HepG2 (cell line): Measurements from ENCODE around the gene BCL11B. TPM values are rescaled to one million over a fixed set of nuclear protein-coding genes. Genes with fewer than 3 reads are reported as not detected.

Experiments
- ATAC-seq: fragments of 200-7000 bp; cut with Tn5 transposase; 3 replicates; pipeline ENCODE4 v1.9.1; 2020; ENCODE audit warnings: mild to moderate bottlenecking, moderate library complexity
- BruUV-seq: library from RNA; stranded (reverse); fragments of 400-500 nt; replicated peaks from 2 replicates; lab custom pipeline; 2021; lab: Mats Ljungman, UMichigan
- CTCF ChIA-PET: fragments of 300-600 bp; formaldehyde crosslinking; extraction: SDS; loops from one replicate; lab custom pipeline; 2021; ENCODE audit warnings: low total read pairs, inconsistent platforms, low intra/inter-chr PET ratio; lab: Yijun Ruan, JAX
- POLR2A ChIA-PET: fragments of 350-600 bp; sonication (Branson Sonifier 250); formaldehyde crosslinking; loops from one replicate; lab custom pipeline; 2020; ENCODE audit warnings: antibody characterized with exemption, inconsistent platforms; lab: Yijun Ruan, JAX
- DNase-seq: peaks from one replicate; pipeline ENCODE4 v3.0.0-alpha.2; 2015; ENCODE audit warnings: low spot score
- FAIRE-seq: peaks from 3 replicates; lab custom pipeline; 2011; peaks lifted over from hg19 to GRCh38; lab: Jason Lieb, UNC
- H2AFZ ChIP-seq: one replicate; pipeline ENCODE4 v1.6.1; 2011; ENCODE audit warnings: low read length, inconsistent platforms
- H3K27ac ChIP-seq: fragments of 300-600 bp; 3 replicates; pipeline ENCODE4 v1.8.0; 2011; ENCODE audit warnings: mixed run types, mild to moderate bottlenecking, mixed read lengths, low read length, inconsistent platforms; ENCODE audit not compliant: insufficient read depth; ENCODE audit errors: extremely low read length
- H3K27me3 ChIP-seq, 2 experiments: fragments of 200-600 bp in 1 of 2; 2 replicates in 1 of 2; 3 replicates in 1 of 2; pipeline versions ENCODE4 v1.6.0 to v1.8.0; 2011; ENCODE audit warnings: low read length in 2 of 2, mild to moderate bottlenecking in 2 of 2, moderate library complexity in 2 of 2, inconsistent platforms in 1 of 2; ENCODE audit not compliant: insufficient read depth in 2 of 2, control insufficient read depth in 1 of 2
- H3K36me3 ChIP-seq, 2 experiments: fragments of 200-600 bp in 1 of 2; replicated peaks in 1 of 2; 2 replicates in 1 of 2; 3 replicates in 1 of 2; pipeline versions ENCODE4 v1.5.1 to v1.8.0; 2011; ENCODE audit warnings: low read length in 2 of 2, inconsistent platforms in 1 of 2; ENCODE audit not compliant: insufficient read depth in 2 of 2, control insufficient read depth in 1 of 2
- H3K4me1 ChIP-seq: 2 replicates; pipeline ENCODE4 v1.5.1; 2012; ENCODE audit warnings: low read length, inconsistent platforms; ENCODE audit not compliant: insufficient read depth
- H3K4me2 ChIP-seq: 2 replicates; pipeline ENCODE4 v1.6.0; 2011; ENCODE audit warnings: low read depth, low read length, inconsistent platforms
- H3K4me3 ChIP-seq, 3 experiments: fragments of 200-600 bp in 1 of 3; sonication (generic), shearing (Covaris generic) in 1 of 3; replicated peaks in 1 of 3; 2 replicates each; pipeline ENCODE4 v1.5.1; 2011 to 2016; ENCODE audit warnings: low read length in 3 of 3, inconsistent platforms in 2 of 3, low read depth in 2 of 3, mild to moderate bottlenecking in 2 of 3, control low read depth in 1 of 3, mixed read lengths in 1 of 3; ENCODE audit not compliant: insufficient read depth in 1 of 3
- H3K79me2 ChIP-seq: one replicate; pipeline ENCODE4 v1.6.1; 2011; ENCODE audit warnings: low read length, inconsistent platforms; ENCODE audit not compliant: insufficient read depth
- H3K9ac ChIP-seq: 2 replicates; pipeline ENCODE4 v1.6.0; 2011; ENCODE audit warnings: mild to moderate bottlenecking, low read depth, low read length, inconsistent platforms; ENCODE audit not compliant: insufficient read depth
- H3K9me3 ChIP-seq: 2 replicates; pipeline ENCODE4 v1.5.1; 2012; ENCODE audit warnings: mild to moderate bottlenecking, low read length
- H4K20me1 ChIP-seq: 2 replicates; pipeline ENCODE4 v1.6.0; 2011; ENCODE audit warnings: inconsistent platforms, mild to moderate bottlenecking, low read length, moderate library complexity; ENCODE audit not compliant: insufficient read depth
- GTF2F1 ChIP-seq: fragments of 150-350 bp; IDR thresholded peaks from 2 replicates; pipeline ENCODE4 v1.6.1; 2014; ENCODE audit warnings: low read length
- GZF1 ChIP-seq: sonication (generic); formaldehyde crosslinking; IDR thresholded peaks from 2 replicates; pipeline ENCODE4 v1.5.1; 2020; ENCODE audit warnings: mild to moderate bottlenecking, missing genetic modification reagents
- KDM3A ChIP-seq: IDR thresholded peaks from 2 replicates; pipeline ENCODE4 v1.6.1; 2018; ENCODE audit warnings: low read depth, missing compliant biosample characterization
- MEIS2 ChIP-seq: sonication (generic); formaldehyde crosslinking; IDR thresholded peaks from 2 replicates; pipeline ENCODE4 v1.9.0; 2021; ENCODE audit warnings: mild to moderate bottlenecking, missing genetic modification reagents
- NFE2 ChIP-seq: sonication (generic); formaldehyde crosslinking; IDR thresholded peaks from 2 replicates; pipeline ENCODE4 v1.4.0; 2020; ENCODE audit warnings: missing genetic modification reagents
- SUZ12 ChIP-seq: fragments of 150-350 bp; IDR thresholded peaks from 2 replicates; pipeline ENCODE4 v1.6.1; 2014; ENCODE audit warnings: low read depth, low read length
- TAF1 ChIP-seq: sonication (generic); formaldehyde crosslinking; IDR thresholded peaks from 2 replicates; pipeline ENCODE4 v1.4.0; 2020; ENCODE audit warnings: missing genetic modification reagents
- TCF12 ChIP-seq, 2 experiments: fragments of 450-650 bp in 1 of 2; sonication (generic) in 1 of 2; formaldehyde crosslinking in 1 of 2; IDR thresholded peaks; 2 replicates each; pipeline versions ENCODE4 v1.6.1 to v1.8.0; 2017 to 2022; ENCODE audit warnings: antibody characterized with exemption in 1 of 2, mild to moderate bottlenecking in 1 of 2, missing genetic modification reagents in 1 of 2, moderate library complexity in 1 of 2
- ZNF44 ChIP-seq: sonication (generic); formaldehyde crosslinking; IDR thresholded peaks from 2 replicates; pipeline ENCODE4 v1.5.1; 2020; ENCODE audit warnings: mild to moderate bottlenecking, missing genetic modification reagents
- whole genome bisulfite sequencing: methylation state at CpG from one replicate; pipeline ENCODE4 v1.1.6; 2017; ENCODE audit warnings: low lambda C conversion rate; 5-methylcytosine and 5-hydroxymethylcytosine counted together
- in situ Hi-C: cut with HindIII; loops from 2 replicates; pipeline ENCODE4 v1.10.0; 2017; ENCODE audit warnings: low pct_unique_long_range_greater_than_20kb; ENCODE audit not compliant: extremely low pct_ligation_motif_present
- intact Hi-C: fragments of 100-400 bp; cut with micrococcal nuclease; formaldehyde crosslinking; loops from one replicate; pipeline ENCODE4 v1.10.0; 2022; ENCODE audit not compliant: unreplicated experiment
- polyA plus RNA-seq, 8 experiments: library from polyadenylated mRNA; depleted of rRNA in 3 of 8; stranded (reverse) in 7 of 8; unstranded in 1 of 8; fragments of >200 nt; fragmentation: Illumina TruSeq in 4 of 8; extraction: Trizol in 4 of 8; gene quantifications; 2 replicates each; pipeline versions ENCODE4 v1.2.1 to v1.2.3, GENCODE V29; 2011 to 2016; ENCODE audit warnings: low read depth in 4 of 8, missing spikeins in 1 of 8, mixed read lengths in 1 of 8; ENCODE audit not compliant: insufficient read depth in 1 of 8
- total RNA-seq, 5 experiments: library from RNA; depleted of rRNA; stranded (reverse); fragments of >200 nt; fragmentation: Illumina TruSeq; extraction: Trizol; gene quantifications; 2 replicates each; pipeline ENCODE4 v1.2.3, GENCODE V29; 2016; ENCODE audit warnings: low read depth in 1 of 5
- TF ChIP-seq, protein P1 (sequence below): sonication (generic); formaldehyde crosslinking; conservative IDR thresholded peaks from 2 replicates; pipeline ENCODE4 v1.4.0; 2020; ENCODE audit warnings: mild to moderate bottlenecking, missing genetic modification reagents, moderate library complexity
- TF ChIP-seq, protein P2 (sequence below), 2 experiments: sonication (generic) in 1 of 2; formaldehyde crosslinking in 1 of 2; IDR thresholded peaks; 2 replicates each; pipeline versions ENCODE4 v1.6.1 to v1.9.0; 2014 to 2022; ENCODE audit warnings: antibody characterized with exemption in 1 of 2, borderline replicate concordance in 1 of 2, inconsistent platforms in 1 of 2, low read depth in 1 of 2, missing genetic modification reagents in 1 of 2

BCL11B gene
- total and polyA plus RNA-seq, 2 of the 13 experiments (the other 11 are each of a cell fraction or from before 2014, with no cell fraction given), result not detected

DNA sequence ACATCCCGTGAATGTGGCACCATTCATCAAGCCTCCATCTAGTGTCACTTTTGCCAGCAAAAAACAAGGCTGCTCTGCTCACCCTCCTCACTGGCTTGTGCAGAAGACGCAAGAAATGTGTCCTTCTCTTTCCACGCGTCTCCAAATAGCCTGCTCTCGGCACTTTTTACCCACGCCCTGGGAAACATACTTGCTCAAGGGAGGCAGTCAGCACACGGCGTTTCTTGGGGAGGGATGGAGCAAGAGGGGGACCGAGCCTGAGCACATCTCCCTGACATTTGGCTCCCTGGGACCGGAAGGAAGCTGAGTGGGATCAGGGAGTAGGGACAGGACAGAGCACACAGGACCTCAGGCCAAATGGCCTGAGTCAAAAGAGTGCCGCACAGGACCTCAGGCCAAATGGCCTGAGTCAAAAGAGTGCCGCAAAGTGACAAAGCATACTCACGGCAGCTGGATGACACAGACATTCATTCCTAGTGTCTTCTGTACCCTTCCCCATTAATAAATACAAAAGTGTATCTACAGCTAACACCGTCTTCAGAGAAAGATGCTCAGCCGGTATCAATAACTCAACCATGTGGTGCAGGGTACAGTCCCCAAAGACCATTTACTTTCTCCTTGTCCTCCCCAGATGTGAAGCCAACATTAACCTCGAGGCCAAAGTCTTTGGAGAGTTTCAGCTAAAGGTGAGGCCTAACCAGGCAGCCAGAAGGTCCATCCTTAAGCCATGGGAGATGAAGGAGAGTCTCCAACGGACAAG lies 7.1 kb downstream of the BCL11B start (continued):
- TF ChIP-seq, protein P1, sequence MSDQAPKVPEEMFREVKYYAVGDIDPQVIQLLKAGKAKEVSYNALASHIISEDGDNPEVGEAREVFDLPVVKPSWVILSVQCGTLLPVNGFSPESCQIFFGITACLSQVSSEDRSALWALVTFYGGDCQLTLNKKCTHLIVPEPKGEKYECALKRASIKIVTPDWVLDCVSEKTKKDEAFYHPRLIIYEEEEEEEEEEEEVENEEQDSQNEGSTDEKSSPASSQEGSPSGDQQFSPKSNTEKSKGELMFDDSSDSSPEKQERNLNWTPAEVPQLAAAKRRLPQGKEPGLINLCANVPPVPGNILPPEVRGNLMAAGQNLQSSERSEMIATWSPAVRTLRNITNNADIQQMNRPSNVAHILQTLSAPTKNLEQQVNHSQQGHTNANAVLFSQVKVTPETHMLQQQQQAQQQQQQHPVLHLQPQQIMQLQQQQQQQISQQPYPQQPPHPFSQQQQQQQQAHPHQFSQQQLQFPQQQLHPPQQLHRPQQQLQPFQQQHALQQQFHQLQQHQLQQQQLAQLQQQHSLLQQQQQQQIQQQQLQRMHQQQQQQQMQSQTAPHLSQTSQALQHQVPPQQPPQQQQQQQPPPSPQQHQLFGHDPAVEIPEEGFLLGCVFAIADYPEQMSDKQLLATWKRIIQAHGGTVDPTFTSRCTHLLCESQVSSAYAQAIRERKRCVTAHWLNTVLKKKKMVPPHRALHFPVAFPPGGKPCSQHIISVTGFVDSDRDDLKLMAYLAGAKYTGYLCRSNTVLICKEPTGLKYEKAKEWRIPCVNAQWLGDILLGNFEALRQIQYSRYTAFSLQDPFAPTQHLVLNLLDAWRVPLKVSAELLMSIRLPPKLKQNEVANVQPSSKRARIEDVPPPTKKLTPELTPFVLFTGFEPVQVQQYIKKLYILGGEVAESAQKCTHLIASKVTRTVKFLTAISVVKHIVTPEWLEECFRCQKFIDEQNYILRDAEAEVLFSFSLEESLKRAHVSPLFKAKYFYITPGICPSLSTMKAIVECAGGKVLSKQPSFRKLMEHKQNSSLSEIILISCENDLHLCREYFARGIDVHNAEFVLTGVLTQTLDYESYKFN, result no peak
- TF ChIP-seq, all 625 proteins: peak for 0

DNA sequence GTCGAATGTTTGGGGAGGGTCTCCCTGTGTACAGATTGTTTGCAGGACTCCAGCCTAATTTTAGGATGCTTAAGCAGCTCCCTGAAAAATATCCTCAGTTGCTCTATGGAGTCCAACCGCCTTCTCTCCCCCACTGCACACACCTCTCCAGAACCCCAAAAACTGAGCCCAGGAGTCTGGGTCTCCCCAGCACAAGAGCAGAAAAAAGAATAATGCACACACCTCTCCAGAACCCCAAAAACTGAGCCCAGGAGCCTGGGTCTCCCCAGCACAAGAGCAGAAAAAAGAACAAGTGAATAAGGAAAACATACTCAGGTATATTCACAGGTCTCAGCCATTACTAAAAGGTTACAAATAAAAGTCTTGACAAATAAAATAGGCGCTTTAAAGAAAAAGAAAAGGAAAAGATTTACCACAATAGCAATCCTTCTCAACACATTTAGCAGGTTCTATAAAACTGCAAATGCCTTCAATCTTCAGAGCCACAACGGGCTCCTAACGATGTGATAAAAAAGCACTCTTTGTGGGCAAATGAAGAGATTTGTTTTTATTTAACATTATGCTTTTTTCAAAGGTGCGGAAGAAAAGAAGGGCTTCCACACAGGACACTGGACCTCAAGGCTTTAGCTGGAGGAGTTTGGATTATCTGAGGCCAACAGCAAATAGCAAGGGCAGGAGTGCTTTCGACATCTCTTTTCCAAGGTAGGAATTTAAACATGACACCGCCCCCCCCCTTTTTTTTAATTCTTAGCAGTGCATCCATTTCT lies 8.2 kb downstream of the BCL11B start:
- no peak overlapping the region for H3K4me2 ChIP-seq
- FAIRE-seq, result no peak
- in situ Hi-C loops (loop anchor here (10.0 to 25.0 kb wide), 3 partner anchors 139 to 1276 kb away; no protein-coding TSS in a partner anchor), intact Hi-C loops (loop anchor here (10.0 kb wide), 1 partner anchor 1969 kb away; no protein-coding TSS in a partner anchor)
- H3K27ac ChIP-seq, result no peak overlapping the region
- no TSS peak for BruUV-seq
- ATAC-seq, result no peak
- peaks cover 9 to 84% of the 10 kb centered on the region in 2 experiments for H3K27me3 ChIP-seq
- H3K9me3 ChIP-seq, result no peaks in the 10 kb centered on the region
- H3K4me1 ChIP-seq, result no peaks in the 10 kb centered on the region
- DNase-seq, result no peak
- ChIA-PET POLR2A (no interaction called here), CTCF (no interaction called here)
- 8% methylated on average over 8 of the region's 8 CpGs for WGBS
- no peak overlapping the region for H3K4me3 ChIP-seq
- no peaks in the 10 kb centered on the region for H3K36me3 ChIP-seq
- no peak overlapping the region for H3K9ac ChIP-seq
- no peaks in the 10 kb centered on the region for H4K20me1 ChIP-seq
- H2AFZ ChIP-seq, result no peak overlapping the region
- no peaks in the 10 kb centered on the region for H3K79me2 ChIP-seq
- TF ChIP-seq MEIS2 (CRISPR knock-in tag), result no peak
- TF ChIP-seq ZNF44 (CRISPR knock-in tag), result no peak
- no peak for TF ChIP-seq NFE2
- no peak for TF ChIP-seq TAF1 (CRISPR knock-in tag)
- TF ChIP-seq TCF12 (IDR thresholded peaks at IDR 0.05), result no peak
- TF ChIP-seq TCF12 (CRISPR knock-in tag; IDR thresholded peaks at IDR 0.05), result no peak
- TF ChIP-seq, protein P2, sequence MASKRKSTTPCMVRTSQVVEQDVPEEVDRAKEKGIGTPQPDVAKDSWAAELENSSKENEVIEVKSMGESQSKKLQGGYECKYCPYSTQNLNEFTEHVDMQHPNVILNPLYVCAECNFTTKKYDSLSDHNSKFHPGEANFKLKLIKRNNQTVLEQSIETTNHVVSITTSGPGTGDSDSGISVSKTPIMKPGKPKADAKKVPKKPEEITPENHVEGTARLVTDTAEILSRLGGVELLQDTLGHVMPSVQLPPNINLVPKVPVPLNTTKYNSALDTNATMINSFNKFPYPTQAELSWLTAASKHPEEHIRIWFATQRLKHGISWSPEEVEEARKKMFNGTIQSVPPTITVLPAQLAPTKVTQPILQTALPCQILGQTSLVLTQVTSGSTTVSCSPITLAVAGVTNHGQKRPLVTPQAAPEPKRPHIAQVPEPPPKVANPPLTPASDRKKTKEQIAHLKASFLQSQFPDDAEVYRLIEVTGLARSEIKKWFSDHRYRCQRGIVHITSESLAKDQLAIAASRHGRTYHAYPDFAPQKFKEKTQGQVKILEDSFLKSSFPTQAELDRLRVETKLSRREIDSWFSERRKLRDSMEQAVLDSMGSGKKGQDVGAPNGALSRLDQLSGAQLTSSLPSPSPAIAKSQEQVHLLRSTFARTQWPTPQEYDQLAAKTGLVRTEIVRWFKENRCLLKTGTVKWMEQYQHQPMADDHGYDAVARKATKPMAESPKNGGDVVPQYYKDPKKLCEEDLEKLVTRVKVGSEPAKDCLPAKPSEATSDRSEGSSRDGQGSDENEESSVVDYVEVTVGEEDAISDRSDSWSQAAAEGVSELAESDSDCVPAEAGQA (IDR thresholded peaks at IDR 0.05; ENCODE audit: low read depth), result no peak
- TF ChIP-seq, protein P2 (CRISPR knock-in tag; IDR thresholded peaks at IDR 0.05; ENCODE audit: borderline replicate concordance), result no peak
- no peak for TF ChIP-seq KDM3A (CRISPR knock-in tag)
- no peak for TF ChIP-seq SUZ12
- no peak for TF ChIP-seq GZF1
- TF ChIP-seq GTF2F1, result no peak
